Mucosa of stomach (tissue), 1 donor: Measurements from ENCODE around the gene SEMA3F.

Experiments
- H3K27me3 ChIP-seq: one replicate; pipeline ENCODE4 v1.7.0; 2013; ENCODE audit warnings: mild to moderate bottlenecking, low read length; ENCODE audit not compliant: control insufficient read depth, insufficient read depth
- H3K36me3 ChIP-seq: one replicate; pipeline ENCODE4 v1.7.0; 2013; ENCODE audit warnings: low read length; ENCODE audit not compliant: control insufficient read depth, insufficient read depth
- H3K4me1 ChIP-seq: one replicate; pipeline ENCODE4 v1.7.0; 2013; ENCODE audit warnings: mild to moderate bottlenecking, low read length; ENCODE audit not compliant: control insufficient read depth, insufficient read depth
- H3K4me3 ChIP-seq: one replicate; pipeline ENCODE4 v1.7.0; 2013; ENCODE audit warnings: low read length
- H3K9ac ChIP-seq: one replicate; pipeline ENCODE4 v1.7.0; 2013; ENCODE audit warnings: mild to moderate bottlenecking, low read length, moderate library complexity
- H3K9me3 ChIP-seq: one replicate; pipeline ENCODE4 v1.7.0; 2013; ENCODE audit warnings: mild to moderate bottlenecking, low read length, moderate library complexity; ENCODE audit not compliant: control insufficient read depth
- donor health status: Pancreatic carcinoma.

Gene SEMA3F

DNA sequence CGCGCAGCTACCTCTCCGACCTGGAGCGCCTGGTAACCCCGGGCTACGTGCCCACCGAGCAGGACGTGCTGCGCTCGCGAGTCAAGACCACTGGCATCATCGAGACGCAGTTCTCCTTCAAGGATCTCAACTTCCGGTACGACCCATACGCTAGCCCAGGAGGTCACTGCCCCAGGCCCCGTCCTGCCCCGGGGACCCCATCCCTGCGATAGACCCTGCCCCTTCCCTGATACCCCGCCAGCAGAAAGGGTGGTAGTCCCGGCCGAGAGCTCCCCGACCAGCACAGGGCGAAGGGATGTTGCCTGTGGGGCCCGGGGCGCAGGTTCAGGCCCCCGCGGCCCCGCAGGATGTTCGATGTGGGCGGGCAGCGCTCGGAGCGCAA, 38.6 kb downstream of the SEMA3F start:
- peaks cover 33% of the 10 kb centered on the region for H3K27me3 ChIP-seq
- peaks cover 16% of the 10 kb centered on the region for H3K4me1 ChIP-seq
- no peak overlapping the region for H3K4me3 ChIP-seq
- H3K9ac ChIP-seq, result no peak overlapping the region
- no peaks in the 10 kb centered on the region for H3K36me3 ChIP-seq
- no peaks in the 10 kb centered on the region for H3K9me3 ChIP-seq

DNA sequence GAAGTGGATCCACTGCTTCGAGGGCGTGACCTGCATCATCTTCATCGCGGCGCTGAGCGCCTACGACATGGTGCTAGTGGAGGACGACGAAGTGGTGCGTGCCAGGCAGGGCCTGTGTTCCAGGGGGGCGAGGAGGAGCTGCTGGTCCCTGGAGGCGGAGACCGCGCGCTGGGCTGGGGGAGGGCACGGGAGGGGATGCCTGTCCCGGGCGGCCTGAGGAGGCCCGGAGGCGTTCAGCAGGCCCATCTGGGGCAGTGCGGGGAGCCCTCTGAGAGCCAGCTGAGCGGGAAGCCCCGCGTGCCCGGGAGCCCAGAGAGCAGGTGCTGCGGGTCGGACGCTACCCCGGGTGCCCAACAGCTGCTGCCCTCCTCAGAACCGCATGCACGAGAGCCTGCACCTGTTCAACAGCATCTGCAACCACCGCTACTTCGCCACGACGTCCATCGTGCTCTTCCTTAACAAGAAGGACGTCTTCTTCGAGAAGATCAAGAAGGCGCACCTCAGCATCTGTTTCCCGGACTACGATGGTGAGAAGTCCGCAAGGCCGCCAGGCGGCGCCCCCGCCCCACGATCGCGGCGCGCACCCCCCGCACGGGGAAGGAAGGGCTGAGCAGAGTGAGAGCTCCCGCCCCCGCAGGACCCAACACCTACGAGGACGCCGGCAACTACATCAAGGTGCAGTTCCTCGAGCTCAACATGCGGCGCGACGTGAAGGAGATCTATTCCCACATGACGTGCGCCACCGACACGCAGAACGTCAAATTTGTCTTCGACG, 39.2 kb downstream of the SEMA3F start:
- H3K4me1 ChIP-seq, result peaks cover 10% of the 10 kb centered on the region
- no peaks in the 10 kb centered on the region for H3K9me3 ChIP-seq
- no peak overlapping the region for H3K4me3 ChIP-seq
- H3K9ac ChIP-seq, result no peak overlapping the region
- H3K36me3 ChIP-seq, result no peaks in the 10 kb centered on the region
- peaks cover 35% of the 10 kb centered on the region for H3K27me3 ChIP-seq

DNA sequence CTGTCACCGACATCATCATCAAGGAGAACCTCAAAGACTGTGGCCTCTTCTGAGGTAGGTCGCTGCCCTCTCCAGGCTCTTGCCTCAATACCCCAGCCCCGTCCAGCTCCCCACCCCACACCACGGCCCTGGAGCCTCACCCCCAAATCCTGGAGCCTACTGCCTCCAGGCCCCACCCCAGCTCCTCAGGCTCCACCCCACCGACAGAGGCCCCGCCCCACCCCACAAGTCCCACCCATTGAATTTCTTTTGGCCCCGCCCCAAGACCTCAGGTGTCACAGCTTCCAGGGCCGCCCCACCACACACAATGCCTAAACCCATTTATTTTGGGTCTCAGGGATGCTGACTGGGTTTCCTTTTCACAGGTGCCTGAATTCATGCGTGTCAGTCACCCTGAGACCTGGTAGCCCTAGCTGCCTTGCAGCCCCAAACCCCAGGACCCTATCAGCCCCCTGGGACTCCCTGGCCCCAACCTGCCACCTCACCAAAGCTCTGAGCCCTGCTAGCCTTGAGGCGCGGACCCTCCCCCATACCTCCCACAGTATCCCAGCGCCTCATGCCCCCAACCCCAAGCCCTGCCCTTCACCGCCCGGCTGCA, 39.9 kb downstream of the SEMA3F start:
- Histone ChIP-seq H3K4me1 (peaks cover 9% of the 10 kb centered on the region), H3K9me3 (no peaks in the 10 kb centered on the region), H3K4me3 (no peak overlapping the region), H3K9ac (no peak overlapping the region), H3K36me3 (no peaks in the 10 kb centered on the region), H3K27me3 (peaks cover 36% of the 10 kb centered on the region)

DNA sequence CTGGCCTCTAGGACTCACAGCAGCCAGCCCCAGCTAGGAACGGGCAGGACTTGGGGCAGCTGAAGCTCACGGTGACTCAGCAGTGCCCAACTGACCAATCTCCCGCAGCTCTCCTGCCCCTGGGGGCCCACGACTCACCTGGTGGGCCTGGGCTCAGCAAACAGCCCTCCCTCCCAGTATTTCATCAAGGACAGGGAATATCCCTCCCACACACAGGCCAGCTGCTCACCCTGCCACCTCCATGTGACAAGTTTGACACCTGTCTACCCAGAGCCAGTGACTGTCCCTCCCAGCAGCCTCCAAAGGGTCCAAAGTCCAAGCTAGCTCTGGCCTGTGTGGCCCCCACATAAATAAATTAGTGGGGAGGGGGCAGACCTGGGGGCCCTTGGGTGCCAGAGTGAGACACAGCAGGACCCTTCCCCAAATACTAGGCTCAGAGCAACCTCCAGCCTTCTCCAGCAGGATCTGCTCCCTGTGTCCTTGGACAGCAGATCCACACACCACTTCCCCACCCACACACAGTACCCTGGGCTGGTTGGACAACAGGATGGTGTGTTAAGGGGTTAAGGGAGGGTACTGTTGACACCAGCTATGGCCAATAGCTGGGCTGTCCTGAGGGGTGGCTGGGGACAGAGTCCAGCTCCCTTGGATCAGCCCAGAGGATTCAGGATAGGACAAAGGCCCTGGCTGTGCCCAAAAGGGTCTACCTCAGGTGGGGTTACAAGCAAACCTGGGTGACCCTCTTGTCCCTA, 40.6 kb downstream of the SEMA3F start:
- no peak overlapping the region for H3K4me3 ChIP-seq
- peaks cover 36% of the 10 kb centered on the region for H3K27me3 ChIP-seq
- peaks cover 9% of the 10 kb centered on the region for H3K4me1 ChIP-seq
- no peaks in the 10 kb centered on the region for H3K36me3 ChIP-seq
- no peaks in the 10 kb centered on the region for H3K9me3 ChIP-seq
- no peak overlapping the region for H3K9ac ChIP-seq

DNA sequence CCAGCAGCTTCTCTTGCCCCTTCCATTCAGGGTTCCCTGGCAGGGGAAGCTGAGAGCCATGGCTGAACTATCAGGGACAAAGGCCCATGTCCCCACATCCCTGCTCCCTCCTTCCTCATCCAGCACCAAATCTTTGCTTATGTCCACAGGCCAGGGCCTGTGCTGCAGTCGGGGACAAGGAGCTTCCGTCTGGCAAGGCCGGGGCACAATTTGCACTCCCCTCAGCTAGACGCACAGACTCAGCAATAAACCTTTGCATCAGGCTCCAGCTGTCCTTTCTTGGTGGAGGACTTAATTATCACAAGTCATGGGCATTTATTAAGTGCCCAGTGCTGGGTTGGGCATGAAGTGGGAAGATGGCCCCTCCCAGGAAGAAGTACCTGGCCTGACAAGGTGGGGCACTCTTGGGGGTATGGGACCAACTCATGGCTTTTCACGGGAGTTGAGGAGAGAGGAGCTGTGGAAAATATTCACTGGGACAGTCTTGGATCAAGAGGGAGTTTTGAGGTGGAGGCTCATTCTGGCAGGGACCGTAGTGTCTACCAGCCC, 41.2 kb downstream of the SEMA3F start:
- Histone ChIP-seq H3K4me3 (no peak overlapping the region), H3K36me3 (no peaks in the 10 kb centered on the region), H3K27me3 (peaks cover 39% of the 10 kb centered on the region), H3K9me3 (no peaks in the 10 kb centered on the region), H3K9ac (no peak overlapping the region), H3K4me1 (peaks cover 9% of the 10 kb centered on the region)

DNA sequence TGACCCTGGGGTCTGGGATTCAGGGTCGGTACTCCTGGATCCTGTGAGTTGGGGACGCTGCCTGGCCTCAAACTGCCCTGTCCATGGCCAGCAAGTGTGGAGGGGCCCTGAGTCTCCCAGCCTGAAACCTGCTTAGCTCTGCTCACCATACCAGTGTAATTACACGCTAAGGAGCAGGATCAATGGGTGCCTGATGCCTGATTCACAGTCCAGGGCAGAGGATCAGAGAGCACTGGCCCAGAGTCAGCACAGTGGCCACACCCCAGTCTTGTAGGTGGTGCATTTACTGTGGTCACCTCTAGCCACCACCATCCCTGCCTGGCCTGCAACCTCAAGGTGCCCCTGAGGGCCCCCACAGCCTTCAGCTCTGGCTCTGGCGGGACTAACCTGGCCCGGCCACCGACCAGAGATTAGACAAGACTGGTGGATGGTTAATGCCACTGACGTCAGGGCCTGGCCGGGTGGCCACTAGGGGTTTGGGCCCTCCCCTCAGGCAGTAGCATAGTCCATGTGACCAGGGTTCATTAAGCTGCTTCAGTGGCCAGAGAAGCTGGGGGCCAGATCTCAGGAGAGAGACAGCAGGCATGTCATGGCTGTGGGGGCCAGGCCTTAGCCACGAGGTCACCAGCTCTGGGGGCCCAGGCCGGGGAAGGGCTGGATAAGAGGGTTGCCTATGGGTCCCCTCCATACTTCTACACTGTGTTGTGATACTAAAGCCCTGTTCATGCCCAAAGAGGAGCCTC, 46.6 kb downstream of the SEMA3F start:
- Histone ChIP-seq H3K36me3 (no peaks in the 10 kb centered on the region), H3K4me1 (peaks cover 10% of the 10 kb centered on the region), H3K9ac (no peak overlapping the region), H3K9me3 (no peaks in the 10 kb centered on the region), H3K4me3 (no peak overlapping the region), H3K27me3 (peaks cover 55% of the 10 kb centered on the region)

DNA sequence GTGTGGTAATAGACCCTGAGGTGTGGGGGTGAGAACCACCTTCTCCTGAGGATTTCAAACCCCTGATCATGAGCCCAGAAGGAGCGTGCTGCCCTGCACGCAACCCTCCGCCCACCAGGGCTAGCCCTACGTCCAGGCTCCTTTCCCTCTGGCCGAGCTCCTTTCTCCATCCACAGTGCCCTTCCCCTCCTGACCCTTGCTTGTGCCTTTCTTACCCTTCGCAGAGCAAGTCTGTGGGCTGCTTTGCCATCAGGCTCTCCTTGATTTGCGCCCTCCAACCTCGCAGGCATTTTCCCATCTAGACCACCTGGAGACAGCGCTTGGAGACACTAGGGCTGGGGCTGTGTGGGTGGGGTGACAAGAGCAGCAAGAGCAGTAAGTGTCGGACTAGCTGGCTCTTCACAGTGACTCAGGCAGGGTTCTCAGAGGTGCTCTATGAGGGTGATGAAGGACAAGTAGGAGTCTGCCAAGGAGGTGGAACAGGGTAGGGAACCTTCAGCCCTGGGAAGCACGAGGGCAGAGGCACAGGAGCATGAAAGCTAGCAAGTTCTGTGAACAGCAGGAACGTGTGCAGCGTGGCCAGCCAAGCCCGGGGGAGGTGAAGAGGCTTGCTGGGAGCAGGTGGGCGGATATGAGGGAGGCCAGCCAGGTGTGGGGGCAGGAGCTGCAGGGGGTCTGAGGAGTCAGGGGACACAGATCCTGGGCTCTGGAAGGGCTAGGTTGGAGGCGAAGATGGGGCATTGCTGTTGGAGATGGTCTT, 47.4 kb downstream of the SEMA3F start:
- H3K27me3 ChIP-seq, result peaks cover 56% of the 10 kb centered on the region
- H3K9me3 ChIP-seq, result no peaks in the 10 kb centered on the region
- no peaks in the 10 kb centered on the region for H3K36me3 ChIP-seq
- H3K4me3 ChIP-seq, result no peak overlapping the region
- peaks cover 10% of the 10 kb centered on the region for H3K4me1 ChIP-seq
- H3K9ac ChIP-seq, result no peak overlapping the region

DNA sequence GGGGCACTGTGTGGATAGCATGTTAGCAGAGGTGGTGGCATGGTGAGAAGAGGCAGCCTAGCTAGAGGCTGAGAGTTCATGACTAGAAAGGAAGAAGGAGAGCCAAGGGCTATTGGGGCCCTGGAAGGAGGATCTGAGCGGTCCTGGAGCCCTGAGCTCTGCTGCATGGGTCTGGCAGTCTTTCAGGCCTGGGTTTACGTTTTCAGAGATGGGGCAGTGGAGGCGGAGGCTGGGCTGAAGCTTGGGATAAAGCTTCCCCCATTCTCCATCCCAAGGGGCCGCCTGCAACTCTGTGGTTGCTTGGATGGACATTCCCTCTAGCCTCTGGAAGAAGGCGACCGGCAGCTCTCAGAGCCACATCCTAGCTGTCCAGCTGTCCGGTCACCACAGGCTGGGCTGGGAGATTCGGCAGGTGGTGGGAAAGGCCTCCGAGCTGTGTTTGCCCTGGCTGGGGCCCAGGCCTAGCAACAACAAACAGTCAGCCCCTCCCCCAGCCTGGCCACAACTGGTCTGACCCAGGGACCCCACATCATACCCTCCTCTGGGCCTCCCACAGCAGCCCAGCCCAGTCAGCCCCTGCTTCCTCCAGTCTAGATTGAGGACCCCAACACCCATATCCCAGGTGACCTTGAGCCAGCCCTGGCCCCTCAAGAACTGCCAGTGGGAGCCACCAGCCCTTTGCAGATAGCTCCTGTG, 48.1 kb downstream of the SEMA3F start:
- Histone ChIP-seq H3K27me3 (peaks cover 56% of the 10 kb centered on the region), H3K9ac (no peak overlapping the region), H3K36me3 (no peaks in the 10 kb centered on the region), H3K9me3 (no peaks in the 10 kb centered on the region), H3K4me3 (no peak overlapping the region), H3K4me1 (peaks cover 10% of the 10 kb centered on the region)

DNA sequence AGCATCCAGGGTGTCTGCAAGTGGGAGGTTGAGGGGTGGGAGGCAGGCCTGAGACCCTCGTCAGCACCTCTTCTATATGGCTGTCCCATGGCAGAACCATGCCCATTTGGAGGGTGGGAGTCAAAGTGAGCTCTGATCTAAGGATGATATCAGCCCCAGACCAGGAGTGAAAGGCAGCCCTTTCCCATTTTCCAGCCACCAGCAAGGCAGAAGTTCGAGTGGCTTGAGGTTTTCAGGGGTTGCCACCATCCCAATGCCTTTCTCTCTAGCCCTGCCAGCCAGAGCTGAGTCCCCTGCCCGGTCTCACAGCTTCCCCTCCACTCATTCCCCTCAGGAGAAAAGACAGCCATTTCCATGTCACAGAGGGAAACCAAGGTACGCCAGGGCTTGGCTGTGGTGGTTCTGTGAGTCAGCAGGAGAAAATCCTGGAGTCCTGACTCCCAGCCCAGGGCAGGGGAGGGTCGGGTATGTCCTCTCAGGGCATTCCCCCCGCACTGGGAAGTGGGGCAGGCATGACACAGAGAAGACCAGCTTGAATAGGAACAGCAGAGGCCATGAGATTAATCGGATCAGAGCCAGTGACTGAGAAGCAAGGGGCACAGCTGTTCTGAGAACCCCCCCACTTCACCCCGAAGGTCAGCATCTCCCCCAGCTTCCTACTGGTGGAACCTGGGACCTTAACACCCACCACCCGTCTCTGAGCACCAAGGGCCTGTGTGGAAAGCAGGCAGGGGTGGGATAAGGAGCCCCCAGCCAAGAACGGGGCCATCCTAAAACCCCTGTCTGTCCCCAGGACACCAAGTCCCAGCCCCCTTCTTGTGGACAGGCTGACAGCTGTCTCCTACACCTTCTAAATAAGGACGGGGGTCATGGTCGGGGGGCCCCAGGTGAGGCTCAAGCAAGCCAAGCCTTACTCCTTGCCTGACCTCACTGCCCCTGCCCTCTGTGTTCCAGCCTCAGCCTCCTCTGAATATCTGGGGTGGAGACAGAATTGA, 49.0 kb downstream of the SEMA3F start:
- no peak overlapping the region for H3K4me3 ChIP-seq
- H3K9ac ChIP-seq, result no peak overlapping the region
- H3K4me1 ChIP-seq, result peaks cover 10% of the 10 kb centered on the region
- no peaks in the 10 kb centered on the region for H3K36me3 ChIP-seq
- H3K27me3 ChIP-seq, result peaks cover 56% of the 10 kb centered on the region
- no peaks in the 10 kb centered on the region for H3K9me3 ChIP-seq

DNA sequence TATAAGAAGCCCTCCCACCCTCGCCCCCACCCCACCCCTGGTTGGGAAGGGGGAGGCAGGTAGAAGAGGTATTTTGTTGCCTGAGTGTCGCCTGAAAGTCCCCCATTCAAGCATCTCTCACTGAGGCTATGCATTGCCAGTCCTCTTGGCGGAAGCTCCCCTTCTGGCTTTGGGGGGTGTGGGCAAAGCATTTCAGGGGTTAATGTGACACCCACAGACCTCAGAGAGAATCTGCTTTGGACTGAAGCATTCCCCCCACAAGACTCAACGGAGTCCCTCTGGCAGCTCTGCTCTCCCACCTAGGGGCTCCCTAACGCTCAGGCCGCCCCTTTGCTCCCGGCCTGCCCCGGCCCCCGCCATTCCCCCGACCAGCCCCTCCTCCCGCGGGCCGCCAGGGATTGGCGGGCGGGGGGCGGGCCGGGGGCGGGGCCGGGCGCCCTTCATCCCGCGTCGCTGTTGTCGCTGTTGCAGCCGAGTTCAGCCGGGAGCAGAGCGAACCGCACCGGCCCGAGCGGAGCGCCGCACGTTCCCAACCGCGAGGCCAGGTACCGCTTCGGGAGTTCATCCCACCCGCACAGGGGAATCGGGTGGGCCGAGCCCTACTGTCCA, 49.8 kb downstream of the SEMA3F start, which contains the start of gene SLC38A3:
Gene SLC38A3, plus strand, starts transcription at position 468 of the 609 bp plus-strand sequence. CDS start 8,929 bp downstream, outside the sequence.
- no peak within 1 kb of the TSS for H3K4me3 ChIP-seq
- H3K9ac ChIP-seq, result no peak within 1 kb of the TSS
- H3K27me3 ChIP-seq, result peaks cover 53% of the 10 kb centered on the region
- no peaks in the 10 kb centered on the region for H3K36me3 ChIP-seq
- H3K9me3 ChIP-seq, result no peaks in the 10 kb centered on the region
- H3K4me1 ChIP-seq, result peaks cover 12% of the 10 kb centered on the region
